ENCODE data around the gene HMCN2.

- TF ChIP-seq ZNF274 (IDR thresholded peaks at IDR 0.05; ENCODE audit: low read depth, low read length) (no peak), YY1 (IDR thresholded peaks at IDR 0.05; ENCODE audit: insufficient read depth, insufficient read length) (no peak)
Observed at GRCh38 chr9:130473566-130473965, 208.0 kb downstream of the HMCN2 start.
